WTC11 (cell line): ENCODE data around the gene LSM7. TPM values are rescaled to one million over a fixed set of nuclear protein-coding genes. Genes with fewer than 3 reads are reported as not detected.

Experiments used
- ATAC-seq: fragments of 200-7000 bp; cut with Tn5 transposase; 2 replicates; pipeline ENCODE4 v1.10.0; 2021; ENCODE audit warnings: mild to moderate bottlenecking, moderate library complexity
- CTCF ChIA-PET: fragments of 300-600 bp; sonication (Branson Sonifier 250); formaldehyde crosslinking; loops from one replicate; lab custom pipeline; 2021; ENCODE audit warnings: antibody characterized with exemption; lab: Charles Lee
- POLR2A ChIA-PET: fragments of 350-600 bp; sonication (Branson Sonifier 250); formaldehyde crosslinking; loops from one replicate; lab custom pipeline; 2021; ENCODE audit warnings: antibody characterized with exemption; lab: Charles Lee
- DNase-seq: peaks from one replicate; pipeline ENCODE4 v3.0.0; 2021; ENCODE audit warnings: low spot score
- H3K27ac Mint-ChIP-seq: 2 replicates; pipeline ENCODE4 v1.8.0; 2021; ENCODE audit warnings: mixed read lengths
- H3K27me3 Mint-ChIP-seq: 2 replicates; pipeline ENCODE4 v1.8.0; 2021; ENCODE audit warnings: low read depth, mild to moderate bottlenecking, moderate library complexity, mixed read lengths
- H3K36me3 Mint-ChIP-seq: 2 replicates; pipeline ENCODE4 v1.8.0; 2021; ENCODE audit warnings: mixed read lengths
- H3K4me1 Mint-ChIP-seq: 2 replicates; pipeline ENCODE4 v1.8.0; 2022; ENCODE audit warnings: mixed read lengths
- H3K4me3 Mint-ChIP-seq: 2 replicates; pipeline ENCODE4 v1.8.0; 2021; ENCODE audit warnings: mild to moderate bottlenecking, moderate library complexity, mixed read lengths
- H3K9me3 Mint-ChIP-seq: 2 replicates; pipeline ENCODE4 v1.8.0; 2021; ENCODE audit warnings: mixed read lengths
- FOXP1 ChIP-seq: sonication (generic); formaldehyde crosslinking; IDR thresholded peaks from 2 replicates; pipeline ENCODE4 v1.8.0; 2022; ENCODE audit warnings: missing genetic modification reagents, mild to moderate bottlenecking, moderate library complexity, borderline replicate concordance
- NR1H2 ChIP-seq: sonication (generic); formaldehyde crosslinking; IDR thresholded peaks from 2 replicates; pipeline ENCODE4 v1.9.0; 2021; ENCODE audit warnings: mild to moderate bottlenecking, moderate library complexity, missing genetic modification reagents
- RORB ChIP-seq: fragments of 250-450 bp; sonication (Bioruptor Pico); IDR thresholded peaks from 2 replicates; pipeline ENCODE4 v1.9.0; 2021; ENCODE audit warnings: mild to moderate bottlenecking
- ZNF317 ChIP-seq: sonication (generic); formaldehyde crosslinking; IDR thresholded peaks from 2 replicates; pipeline ENCODE4 v1.8.1; 2023; ENCODE audit warnings: low read depth, mild to moderate bottlenecking, moderate library complexity, missing genetic modification reagents, borderline replicate concordance
- ZNF396 ChIP-seq: fragments of 250-450 bp; sonication (Bioruptor Pico); IDR thresholded peaks from 2 replicates; pipeline ENCODE4 v1.8.0; 2021; ENCODE audit warnings: mild to moderate bottlenecking, moderate library complexity, borderline replicate concordance
- ZNF423 ChIP-seq: fragments of 250-450 bp; sonication (Bioruptor Pico); IDR thresholded peaks from 2 replicates; pipeline ENCODE4 v2.1.2; 2022; ENCODE audit warnings: mild to moderate bottlenecking, moderate library complexity
- total RNA-seq: library from RNA; stranded (reverse); gene quantifications from 3 replicates; pipeline ENCODE4 v1.2.3, GENCODE V29; 2021
- TF ChIP-seq, protein P1 (sequence below): fragments of 250-450 bp; sonication (Bioruptor Pico); IDR thresholded peaks from 2 replicates; pipeline ENCODE4 v1.8.0; 2021; ENCODE audit warnings: mild to moderate bottlenecking
- TF ChIP-seq, protein P2 (sequence below): sonication (generic); formaldehyde crosslinking; conservative IDR thresholded peaks from 2 replicates; pipeline ENCODE4 v1.8.1; 2023; ENCODE audit warnings: mild to moderate bottlenecking, low read depth, missing genetic modification reagents, moderate library complexity
- TF ChIP-seq, protein P3 (sequence below): fragments of 250-450 bp; sonication (Bioruptor Pico); IDR thresholded peaks from 2 replicates; pipeline ENCODE4 v1.9.0; 2021; ENCODE audit warnings: moderate library complexity, mild to moderate bottlenecking, inconsistent platforms, borderline replicate concordance
- TF ChIP-seq, protein P4 (sequence below): sonication (generic); formaldehyde crosslinking; IDR thresholded peaks from 2 replicates; pipeline ENCODE4 v1.8.1; 2023; ENCODE audit warnings: mild to moderate bottlenecking, missing genetic modification reagents, borderline replicate concordance
- TF ChIP-seq, protein P5 (sequence below): fragments of 200-600 bp; IDR thresholded peaks from 2 replicates; pipeline ENCODE4 v1.8.0; 2022; ENCODE audit warnings: antibody characterized with exemption
- TF ChIP-seq, protein P6 (sequence below): sonication (generic); formaldehyde crosslinking; IDR thresholded peaks from 2 replicates; pipeline ENCODE4 v1.8.0; 2023; ENCODE audit warnings: missing genetic modification reagents
- TF ChIP-seq, protein P7 (sequence below): sonication (generic); formaldehyde crosslinking; IDR thresholded peaks from 2 replicates; pipeline ENCODE4 v1.8.1; 2023; ENCODE audit warnings: mild to moderate bottlenecking, missing genetic modification reagents

Gene LSM7
- total RNA-seq, 1 experiment from 2014 or later: 245 TPM

DNA sequence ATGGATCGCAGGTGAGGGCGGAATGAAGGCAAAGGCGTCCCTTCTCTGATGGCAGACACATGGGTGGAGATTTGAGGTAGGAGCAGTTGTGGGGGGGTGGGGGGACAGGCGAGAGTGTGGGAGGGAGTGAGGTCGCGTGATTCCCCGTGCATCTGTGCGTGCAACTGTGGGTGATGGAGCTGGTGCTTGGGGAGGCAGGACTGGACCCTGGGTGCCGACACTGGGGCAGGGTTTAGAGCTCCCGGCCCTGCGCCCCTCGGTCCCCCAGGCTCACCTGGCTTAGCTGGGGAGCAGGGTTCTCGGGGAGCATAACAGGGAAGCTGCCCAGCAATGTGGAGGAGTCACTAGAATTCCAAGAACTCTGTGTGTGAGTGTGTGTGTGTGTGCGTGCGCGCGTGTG, 35.0 kb upstream of the LSM7 start (continued):
- no peak for TF ChIP-seq FOXP1 (CRISPR knock-in tag)
- TF ChIP-seq, protein P1, sequence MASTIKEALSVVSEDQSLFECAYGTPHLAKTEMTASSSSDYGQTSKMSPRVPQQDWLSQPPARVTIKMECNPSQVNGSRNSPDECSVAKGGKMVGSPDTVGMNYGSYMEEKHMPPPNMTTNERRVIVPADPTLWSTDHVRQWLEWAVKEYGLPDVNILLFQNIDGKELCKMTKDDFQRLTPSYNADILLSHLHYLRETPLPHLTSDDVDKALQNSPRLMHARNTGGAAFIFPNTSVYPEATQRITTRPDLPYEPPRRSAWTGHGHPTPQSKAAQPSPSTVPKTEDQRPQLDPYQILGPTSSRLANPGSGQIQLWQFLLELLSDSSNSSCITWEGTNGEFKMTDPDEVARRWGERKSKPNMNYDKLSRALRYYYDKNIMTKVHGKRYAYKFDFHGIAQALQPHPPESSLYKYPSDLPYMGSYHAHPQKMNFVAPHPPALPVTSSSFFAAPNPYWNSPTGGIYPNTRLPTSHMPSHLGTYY (CRISPR knock-in tag): no peak

DNA sequence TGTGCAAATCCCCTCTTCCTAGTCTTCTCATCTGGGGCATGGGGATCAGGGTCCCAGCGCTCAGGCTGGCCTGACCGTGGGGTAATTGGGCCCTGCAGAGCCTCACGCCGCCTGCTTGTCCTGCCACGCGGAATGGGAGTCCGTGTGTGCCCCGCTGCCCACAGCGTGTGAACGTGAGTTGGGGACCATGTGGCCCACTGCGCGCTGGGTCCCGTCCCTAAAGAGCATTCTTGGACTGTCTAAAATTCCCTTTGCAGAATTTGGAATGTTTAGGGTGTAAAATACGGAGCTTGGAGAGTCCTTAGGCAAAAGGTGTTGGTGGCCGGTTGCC, 34.5 kb upstream of the LSM7 start:
- H3K36me3 Mint-ChIP-seq: no peaks in the 10 kb centered on the region
- no peak for DNase-seq
- ChIA-PET CTCF (interaction anchor here (1.0 kb wide), 1 partner anchor 29 kb away, joined by 3 read pairs; no protein-coding TSS in a partner anchor), POLR2A (no interaction called here)
- no peak for ATAC-seq
- TF ChIP-seq, protein P2, sequence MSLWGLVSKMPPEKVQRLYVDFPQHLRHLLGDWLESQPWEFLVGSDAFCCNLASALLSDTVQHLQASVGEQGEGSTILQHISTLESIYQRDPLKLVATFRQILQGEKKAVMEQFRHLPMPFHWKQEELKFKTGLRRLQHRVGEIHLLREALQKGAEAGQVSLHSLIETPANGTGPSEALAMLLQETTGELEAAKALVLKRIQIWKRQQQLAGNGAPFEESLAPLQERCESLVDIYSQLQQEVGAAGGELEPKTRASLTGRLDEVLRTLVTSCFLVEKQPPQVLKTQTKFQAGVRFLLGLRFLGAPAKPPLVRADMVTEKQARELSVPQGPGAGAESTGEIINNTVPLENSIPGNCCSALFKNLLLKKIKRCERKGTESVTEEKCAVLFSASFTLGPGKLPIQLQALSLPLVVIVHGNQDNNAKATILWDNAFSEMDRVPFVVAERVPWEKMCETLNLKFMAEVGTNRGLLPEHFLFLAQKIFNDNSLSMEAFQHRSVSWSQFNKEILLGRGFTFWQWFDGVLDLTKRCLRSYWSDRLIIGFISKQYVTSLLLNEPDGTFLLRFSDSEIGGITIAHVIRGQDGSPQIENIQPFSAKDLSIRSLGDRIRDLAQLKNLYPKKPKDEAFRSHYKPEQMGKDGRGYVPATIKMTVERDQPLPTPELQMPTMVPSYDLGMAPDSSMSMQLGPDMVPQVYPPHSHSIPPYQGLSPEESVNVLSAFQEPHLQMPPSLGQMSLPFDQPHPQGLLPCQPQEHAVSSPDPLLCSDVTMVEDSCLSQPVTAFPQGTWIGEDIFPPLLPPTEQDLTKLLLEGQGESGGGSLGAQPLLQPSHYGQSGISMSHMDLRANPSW (CRISPR knock-in tag): no peak
- H3K27me3 Mint-ChIP-seq: peaks cover 11% of the 10 kb centered on the region
- H3K9me3 Mint-ChIP-seq: no peaks in the 10 kb centered on the region
- H3K4me3 Mint-ChIP-seq: no peak overlapping the region
- H3K27ac Mint-ChIP-seq: no peak overlapping the region
- peaks cover 5% of the 10 kb centered on the region for H3K4me1 Mint-ChIP-seq

DNA sequence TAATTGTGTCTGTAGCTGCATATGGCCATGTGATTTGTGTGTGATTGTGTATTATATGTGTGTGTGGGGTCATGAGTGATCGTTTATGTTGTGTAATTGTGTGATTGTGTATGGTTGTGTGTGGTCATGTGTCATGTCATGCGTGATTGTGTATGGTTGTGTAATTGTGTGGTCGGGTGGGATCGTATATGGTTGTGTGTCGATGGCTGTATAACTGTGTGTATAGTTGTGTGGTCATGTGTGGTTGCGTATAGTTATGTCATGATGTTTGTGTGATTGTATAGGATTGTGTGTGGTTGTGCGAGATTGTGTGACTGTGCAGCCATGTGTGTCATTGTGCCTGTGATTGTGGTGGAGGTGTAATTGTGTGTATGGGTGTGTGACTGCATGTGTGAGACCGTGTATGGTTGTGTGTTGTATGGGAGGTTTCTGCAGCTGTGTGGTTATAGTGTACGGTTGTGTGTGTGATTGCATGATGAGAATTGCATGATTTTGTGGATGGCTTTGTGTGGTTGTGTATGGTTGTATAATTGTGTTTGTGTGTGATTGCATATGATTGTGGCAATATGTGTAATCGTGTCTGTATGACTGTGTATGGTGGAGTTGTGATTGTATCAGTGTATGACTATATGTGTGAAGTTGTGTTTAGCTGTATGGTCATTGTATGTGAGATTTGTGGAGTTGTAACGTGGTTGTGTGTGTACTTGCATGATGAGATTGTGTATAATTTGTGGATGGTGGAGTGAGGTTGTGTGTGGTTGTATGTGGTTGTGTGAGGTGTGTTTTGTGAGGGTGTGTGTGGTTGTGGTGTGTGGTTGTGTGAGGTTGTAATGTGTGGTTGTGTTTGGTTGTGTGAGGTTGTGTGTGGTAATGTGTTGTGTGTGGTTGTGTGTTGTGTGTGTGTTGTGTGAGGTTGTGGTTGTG, 33.9 kb upstream of the LSM7 start:
- ATAC-seq (no peak), DNase-seq (no peak)
- no peak overlapping the region for H3K27ac Mint-ChIP-seq
- no peaks in the 10 kb centered on the region for H3K9me3 Mint-ChIP-seq
- peaks cover 5% of the 10 kb centered on the region for H3K4me1 Mint-ChIP-seq
- ChIA-PET CTCF (interaction anchor here (1.0 kb wide), 1 partner anchor 29 kb away, joined by 3 read pairs; no protein-coding TSS in a partner anchor), POLR2A (no interaction called here)
- no peak overlapping the region for H3K4me3 Mint-ChIP-seq
- H3K36me3 Mint-ChIP-seq: no peaks in the 10 kb centered on the region
- peaks cover 11% of the 10 kb centered on the region for H3K27me3 Mint-ChIP-seq
- TF ChIP-seq, protein P3, sequence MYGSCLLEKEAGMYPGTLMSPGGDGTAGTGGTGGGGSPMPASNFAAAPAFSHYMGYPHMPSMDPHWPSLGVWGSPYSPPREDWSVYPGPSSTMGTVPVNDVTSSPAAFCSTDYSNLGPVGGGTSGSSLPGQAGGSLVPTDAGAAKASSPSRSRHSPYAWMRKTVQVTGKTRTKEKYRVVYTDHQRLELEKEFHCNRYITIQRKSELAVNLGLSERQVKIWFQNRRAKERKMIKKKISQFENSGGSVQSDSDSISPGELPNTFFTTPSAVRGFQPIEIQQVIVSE (CRISPR knock-in tag): no peak
- TF ChIP-seq, protein P4, sequence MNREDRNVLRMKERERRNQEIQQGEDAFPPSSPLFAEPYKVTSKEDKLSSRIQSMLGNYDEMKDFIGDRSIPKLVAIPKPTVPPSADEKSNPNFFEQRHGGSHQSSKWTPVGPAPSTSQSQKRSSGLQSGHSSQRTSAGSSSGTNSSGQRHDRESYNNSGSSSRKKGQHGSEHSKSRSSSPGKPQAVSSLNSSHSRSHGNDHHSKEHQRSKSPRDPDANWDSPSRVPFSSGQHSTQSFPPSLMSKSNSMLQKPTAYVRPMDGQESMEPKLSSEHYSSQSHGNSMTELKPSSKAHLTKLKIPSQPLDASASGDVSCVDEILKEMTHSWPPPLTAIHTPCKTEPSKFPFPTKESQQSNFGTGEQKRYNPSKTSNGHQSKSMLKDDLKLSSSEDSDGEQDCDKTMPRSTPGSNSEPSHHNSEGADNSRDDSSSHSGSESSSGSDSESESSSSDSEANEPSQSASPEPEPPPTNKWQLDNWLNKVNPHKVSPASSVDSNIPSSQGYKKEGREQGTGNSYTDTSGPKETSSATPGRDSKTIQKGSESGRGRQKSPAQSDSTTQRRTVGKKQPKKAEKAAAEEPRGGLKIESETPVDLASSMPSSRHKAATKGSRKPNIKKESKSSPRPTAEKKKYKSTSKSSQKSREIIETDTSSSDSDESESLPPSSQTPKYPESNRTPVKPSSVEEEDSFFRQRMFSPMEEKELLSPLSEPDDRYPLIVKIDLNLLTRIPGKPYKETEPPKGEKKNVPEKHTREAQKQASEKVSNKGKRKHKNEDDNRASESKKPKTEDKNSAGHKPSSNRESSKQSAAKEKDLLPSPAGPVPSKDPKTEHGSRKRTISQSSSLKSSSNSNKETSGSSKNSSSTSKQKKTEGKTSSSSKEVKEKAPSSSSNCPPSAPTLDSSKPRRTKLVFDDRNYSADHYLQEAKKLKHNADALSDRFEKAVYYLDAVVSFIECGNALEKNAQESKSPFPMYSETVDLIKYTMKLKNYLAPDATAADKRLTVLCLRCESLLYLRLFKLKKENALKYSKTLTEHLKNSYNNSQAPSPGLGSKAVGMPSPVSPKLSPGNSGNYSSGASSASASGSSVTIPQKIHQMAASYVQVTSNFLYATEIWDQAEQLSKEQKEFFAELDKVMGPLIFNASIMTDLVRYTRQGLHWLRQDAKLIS: no peak
- TF ChIP-seq, protein P5, sequence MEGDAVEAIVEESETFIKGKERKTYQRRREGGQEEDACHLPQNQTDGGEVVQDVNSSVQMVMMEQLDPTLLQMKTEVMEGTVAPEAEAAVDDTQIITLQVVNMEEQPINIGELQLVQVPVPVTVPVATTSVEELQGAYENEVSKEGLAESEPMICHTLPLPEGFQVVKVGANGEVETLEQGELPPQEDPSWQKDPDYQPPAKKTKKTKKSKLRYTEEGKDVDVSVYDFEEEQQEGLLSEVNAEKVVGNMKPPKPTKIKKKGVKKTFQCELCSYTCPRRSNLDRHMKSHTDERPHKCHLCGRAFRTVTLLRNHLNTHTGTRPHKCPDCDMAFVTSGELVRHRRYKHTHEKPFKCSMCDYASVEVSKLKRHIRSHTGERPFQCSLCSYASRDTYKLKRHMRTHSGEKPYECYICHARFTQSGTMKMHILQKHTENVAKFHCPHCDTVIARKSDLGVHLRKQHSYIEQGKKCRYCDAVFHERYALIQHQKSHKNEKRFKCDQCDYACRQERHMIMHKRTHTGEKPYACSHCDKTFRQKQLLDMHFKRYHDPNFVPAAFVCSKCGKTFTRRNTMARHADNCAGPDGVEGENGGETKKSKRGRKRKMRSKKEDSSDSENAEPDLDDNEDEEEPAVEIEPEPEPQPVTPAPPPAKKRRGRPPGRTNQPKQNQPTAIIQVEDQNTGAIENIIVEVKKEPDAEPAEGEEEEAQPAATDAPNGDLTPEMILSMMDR: no peak
- TF ChIP-seq ZNF396 (CRISPR knock-in tag): no peak
- TF ChIP-seq, protein P6, sequence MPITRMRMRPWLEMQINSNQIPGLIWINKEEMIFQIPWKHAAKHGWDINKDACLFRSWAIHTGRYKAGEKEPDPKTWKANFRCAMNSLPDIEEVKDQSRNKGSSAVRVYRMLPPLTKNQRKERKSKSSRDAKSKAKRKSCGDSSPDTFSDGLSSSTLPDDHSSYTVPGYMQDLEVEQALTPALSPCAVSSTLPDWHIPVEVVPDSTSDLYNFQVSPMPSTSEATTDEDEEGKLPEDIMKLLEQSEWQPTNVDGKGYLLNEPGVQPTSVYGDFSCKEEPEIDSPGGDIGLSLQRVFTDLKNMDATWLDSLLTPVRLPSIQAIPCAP (CRISPR knock-in tag): no peak
- TF ChIP-seq, protein P1 (CRISPR knock-in tag): no peak
- TF ChIP-seq ZNF423 (CRISPR knock-in tag): no peak
- TF ChIP-seq ZNF317 (CRISPR knock-in tag): no peak
- TF ChIP-seq, protein P7, sequence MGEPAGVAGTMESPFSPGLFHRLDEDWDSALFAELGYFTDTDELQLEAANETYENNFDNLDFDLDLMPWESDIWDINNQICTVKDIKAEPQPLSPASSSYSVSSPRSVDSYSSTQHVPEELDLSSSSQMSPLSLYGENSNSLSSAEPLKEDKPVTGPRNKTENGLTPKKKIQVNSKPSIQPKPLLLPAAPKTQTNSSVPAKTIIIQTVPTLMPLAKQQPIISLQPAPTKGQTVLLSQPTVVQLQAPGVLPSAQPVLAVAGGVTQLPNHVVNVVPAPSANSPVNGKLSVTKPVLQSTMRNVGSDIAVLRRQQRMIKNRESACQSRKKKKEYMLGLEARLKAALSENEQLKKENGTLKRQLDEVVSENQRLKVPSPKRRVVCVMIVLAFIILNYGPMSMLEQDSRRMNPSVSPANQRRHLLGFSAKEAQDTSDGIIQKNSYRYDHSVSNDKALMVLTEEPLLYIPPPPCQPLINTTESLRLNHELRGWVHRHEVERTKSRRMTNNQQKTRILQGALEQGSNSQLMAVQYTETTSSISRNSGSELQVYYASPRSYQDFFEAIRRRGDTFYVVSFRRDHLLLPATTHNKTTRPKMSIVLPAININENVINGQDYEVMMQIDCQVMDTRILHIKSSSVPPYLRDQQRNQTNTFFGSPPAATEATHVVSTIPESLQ (CRISPR knock-in tag): no peak
- TF ChIP-seq RORB (CRISPR knock-in tag): no peak
- no peak for TF ChIP-seq NR1H2 (CRISPR knock-in tag)
